ENCODE measurements around the gene ZNF783. TPM values are rescaled to one million over a fixed set of nuclear protein-coding genes. Genes with fewer than 3 reads are reported as not detected.
A peak's percentile ranks its signal among the peaks of the same experiment; 100 is the strongest.

The ZNF783 gene
- polyA plus RNA-seq, 3 donors from 2014 or later: 1.6 to 4.4 (median 3.0) TPM

DNA sequence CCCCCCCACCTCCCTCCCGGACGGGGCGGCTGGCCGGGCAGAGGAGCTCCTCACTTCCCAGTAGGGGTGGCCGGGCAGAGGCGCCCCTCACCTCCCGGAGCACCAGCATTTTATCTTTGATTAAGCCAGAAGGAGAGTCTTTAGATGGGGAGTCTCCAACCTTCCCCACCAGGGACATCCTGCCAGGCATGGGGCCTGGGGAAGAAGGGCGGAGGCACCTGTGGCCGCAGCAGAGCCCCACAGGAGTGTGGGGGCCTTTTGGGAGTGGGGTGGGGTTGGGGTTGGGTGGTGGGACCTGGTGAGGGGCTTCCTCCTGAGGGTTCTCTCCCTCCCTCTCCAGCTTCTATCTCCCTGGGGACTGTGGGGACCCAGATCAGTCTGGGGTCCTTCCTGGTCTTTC is 18.2 kb downstream of the ZNF783 start:
- Mint-ChIP-seq H3K27me3 (ENCODE audit: low read depth in 3 of 3) (peaks cover 0 to 6% (median 4%) of the 10 kb centered on the region in 3 donors), H3K4me1 (peaks cover 10 to 17% of the 10 kb centered on the region in 2 donors), H3K36me3 (peaks cover 9 to 25% (median 11%) of the 10 kb centered on the region in 3 donors), H3K27ac (no peak overlapping the region), H3K4me3 (no peak overlapping the region), H3K9me3 (no peaks in the 10 kb centered on the region)
- no peak for DNase-seq

DNA sequence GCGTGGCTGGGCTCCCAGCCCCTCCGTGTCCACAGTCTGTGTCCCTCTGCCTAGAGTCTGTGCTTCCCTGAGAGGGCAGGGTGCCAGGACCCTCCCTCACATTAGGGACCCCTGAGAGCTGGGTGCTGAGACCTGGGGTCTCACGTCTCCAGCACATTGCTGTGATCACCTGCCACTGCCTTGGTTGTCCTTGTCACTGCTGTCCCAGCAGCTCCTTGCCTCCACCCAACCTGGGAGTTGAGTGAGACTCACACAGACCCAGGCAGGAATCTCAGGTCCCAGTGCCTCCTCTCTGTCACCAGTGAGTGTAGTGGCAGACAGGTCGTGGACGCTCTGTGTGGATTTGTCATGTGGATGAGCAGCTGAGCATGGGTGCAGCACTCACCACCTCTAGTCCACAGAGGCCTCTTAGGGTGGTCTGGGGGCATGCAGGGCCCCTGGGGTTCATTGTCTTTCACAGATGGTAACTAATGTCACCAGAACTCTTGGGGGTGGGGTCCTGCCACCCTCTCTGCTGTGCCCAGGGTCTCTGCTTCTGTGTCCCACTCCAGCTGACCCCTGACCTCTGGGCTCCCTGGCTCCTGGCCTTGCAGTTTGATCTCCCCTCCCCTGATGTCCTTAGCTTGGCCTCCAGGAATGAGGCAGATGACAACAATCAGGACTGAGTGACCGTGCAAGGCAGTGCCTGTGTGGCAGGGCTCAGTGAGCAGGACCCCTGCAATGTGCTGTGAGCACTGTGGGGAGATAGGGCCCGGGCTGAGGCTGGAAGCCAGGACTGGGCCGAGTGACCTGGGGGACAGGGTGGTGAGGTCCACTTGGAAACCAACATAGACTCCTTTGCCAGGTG is 18.9 kb downstream of the ZNF783 start:
- peaks cover 14 to 24% of the 10 kb centered on the region in 2 donors for H3K4me1 Mint-ChIP-seq
- H3K4me3 Mint-ChIP-seq: no peak overlapping the region
- H3K36me3 Mint-ChIP-seq: peaks cover 9 to 24% (median 11%) of the 10 kb centered on the region in 3 donors
- H3K27me3 Mint-ChIP-seq (ENCODE audit: low read depth in 3 of 3): peaks cover 4 to 6% (median 4%) of the 10 kb centered on the region in 3 donors
- no peaks in the 10 kb centered on the region for H3K9me3 Mint-ChIP-seq
- DNase-seq: no peak
- peak overlapping the region in 1 of 6 donors; percentile 28 for H3K27ac Mint-ChIP-seq

DNA sequence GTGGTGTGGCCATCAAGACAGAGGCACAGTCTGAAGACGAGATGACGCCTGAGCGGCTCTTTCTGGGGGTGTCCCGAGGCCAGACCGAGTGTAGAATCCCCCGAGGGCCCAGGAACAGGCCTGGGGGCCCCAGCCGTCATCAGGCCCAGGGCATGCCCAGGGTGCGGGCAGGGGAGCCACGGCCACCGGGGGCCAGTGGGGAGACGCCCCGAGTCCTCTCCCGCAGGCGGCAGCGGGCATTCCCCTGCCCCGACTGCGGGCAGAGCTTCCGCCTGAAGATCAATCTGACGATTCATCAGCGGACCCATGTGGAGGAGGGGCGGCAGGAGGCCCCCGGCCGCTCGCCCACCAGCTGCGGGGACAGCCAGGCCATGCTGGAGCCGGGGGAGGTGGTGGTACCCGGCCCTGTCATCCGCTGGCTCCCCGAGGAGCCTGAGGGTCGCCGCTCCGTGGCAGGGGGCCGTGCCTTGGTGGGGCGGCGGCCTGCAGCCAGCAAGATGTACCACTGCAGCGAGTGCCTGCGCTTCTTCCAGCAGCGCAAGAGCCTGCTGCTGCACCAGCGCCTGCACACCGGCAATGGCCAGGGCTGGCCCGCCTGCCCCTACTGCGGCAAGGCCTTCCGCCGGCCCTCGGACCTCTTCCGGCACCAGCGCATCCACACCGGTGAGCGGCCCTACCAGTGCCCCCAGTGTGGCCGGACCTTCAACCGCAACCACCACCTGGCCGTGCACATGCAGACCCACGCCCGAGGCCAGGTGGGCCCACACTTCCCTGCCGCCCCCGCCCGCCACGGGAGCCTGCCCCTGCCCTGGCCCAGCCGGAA is 19.7 kb downstream of the ZNF783 start:
- peak overlapping the region in 1 of 6 donors; percentile 28 for H3K27ac Mint-ChIP-seq
- no peaks in the 10 kb centered on the region for H3K9me3 Mint-ChIP-seq
- no peak for DNase-seq
- peaks cover 4 to 6% (median 4%) of the 10 kb centered on the region in 3 donors for H3K27me3 Mint-ChIP-seq (ENCODE audit: low read depth in 3 of 3)
- peaks cover 23 to 32% of the 10 kb centered on the region in 2 donors for H3K4me1 Mint-ChIP-seq
- peaks cover 3 to 20% (median 8%) of the 10 kb centered on the region in 3 donors for H3K36me3 Mint-ChIP-seq
- no peak overlapping the region for H3K4me3 Mint-ChIP-seq

DNA sequence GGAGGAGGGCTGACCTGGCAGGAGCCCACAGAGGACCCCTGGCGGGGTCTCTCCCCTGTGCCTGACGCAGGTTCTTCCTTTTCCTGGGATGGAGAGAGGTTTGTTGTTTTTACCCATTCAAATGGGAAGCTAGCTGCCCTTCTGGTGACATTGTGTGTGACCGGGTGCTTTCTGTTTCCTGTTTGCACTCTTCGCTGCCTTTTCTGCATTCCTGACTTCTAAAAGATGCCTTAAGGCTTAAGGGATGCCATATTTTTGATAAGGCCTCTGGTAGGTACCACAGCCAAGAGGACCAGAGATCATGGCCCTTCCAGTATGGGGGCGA is 20.3 kb downstream of the ZNF783 start:
- H3K4me3 Mint-ChIP-seq: no peak overlapping the region
- peaks cover 3 to 18% (median 8%) of the 10 kb centered on the region in 3 donors for H3K36me3 Mint-ChIP-seq
- H3K4me1 Mint-ChIP-seq: peaks cover 28 to 38% of the 10 kb centered on the region in 2 donors
- H3K27me3 Mint-ChIP-seq (ENCODE audit: low read depth in 3 of 3): peaks cover 4 to 6% (median 4%) of the 10 kb centered on the region in 3 donors
- peak overlapping the region in 3 of 6 donors; percentile 12 to 71 (median 55) for H3K27ac Mint-ChIP-seq
- H3K9me3 Mint-ChIP-seq: no peaks in the 10 kb centered on the region
- DNase-seq: no peak

DNA sequence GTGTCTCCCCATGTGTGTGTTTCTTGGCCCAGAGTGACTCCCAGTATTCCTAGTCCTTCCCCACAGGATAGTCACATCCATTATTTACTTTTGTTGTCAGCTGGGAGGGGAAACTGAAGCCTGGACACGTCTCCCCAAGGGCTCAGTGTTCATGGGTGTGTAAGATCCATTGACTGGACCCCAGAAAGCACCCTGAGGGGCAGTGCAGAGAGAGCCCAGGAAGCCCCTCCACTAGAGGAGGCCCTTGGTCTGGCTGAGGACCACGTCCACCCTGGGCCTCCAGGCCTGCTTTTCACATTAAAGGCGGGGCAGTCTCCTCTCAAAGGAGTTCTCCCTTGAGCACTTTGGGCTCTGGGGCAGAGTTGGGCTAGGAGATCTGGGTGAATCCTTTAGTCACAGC is 21.3 kb downstream of the ZNF783 start:
- H3K9me3 Mint-ChIP-seq: no peaks in the 10 kb centered on the region
- DNase-seq: no peak
- peaks cover 31 to 40% of the 10 kb centered on the region in 2 donors for H3K4me1 Mint-ChIP-seq
- no peak overlapping the region for H3K4me3 Mint-ChIP-seq
- peaks cover 3 to 9% (median 3%) of the 10 kb centered on the region in 3 donors for H3K36me3 Mint-ChIP-seq
- H3K27ac Mint-ChIP-seq: peak overlapping the region in 1 of 6 donors; percentile 10
- peaks cover 0 to 6% (median 4%) of the 10 kb centered on the region in 3 donors for H3K27me3 Mint-ChIP-seq (ENCODE audit: low read depth in 3 of 3)

DNA sequence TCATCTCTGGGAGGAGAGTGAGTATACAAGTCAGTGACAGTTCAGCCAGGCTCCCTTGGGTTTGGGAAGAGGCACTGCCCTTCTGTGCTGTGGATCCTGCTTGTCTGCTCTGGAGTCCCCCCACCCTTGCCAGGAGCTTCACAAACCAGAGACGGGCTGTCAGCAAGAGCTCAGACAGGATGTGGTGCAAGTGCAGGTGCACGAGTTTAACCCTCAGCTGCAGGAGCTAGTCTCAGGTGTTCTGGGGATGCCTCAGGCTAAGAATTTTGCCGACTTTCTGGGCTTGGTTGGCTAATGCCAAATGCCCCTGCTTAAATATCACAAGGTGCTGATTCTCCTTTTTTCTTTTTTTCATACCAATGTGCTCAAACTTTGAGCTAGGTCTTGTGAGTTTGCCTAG is 22.3 kb downstream of the ZNF783 start:
- Mint-ChIP-seq H3K27me3 (ENCODE audit: low read depth in 3 of 3) (peaks cover 0 to 6% (median 4%) of the 10 kb centered on the region in 3 donors), H3K4me3 (peak overlapping the region; percentile 79 to 95 (median 89)), H3K4me1 (peaks cover 31 to 40% of the 10 kb centered on the region in 2 donors), H3K9me3 (no peaks in the 10 kb centered on the region), H3K36me3 (peaks cover 0 to 3% (median 3%) of the 10 kb centered on the region in 3 donors), H3K27ac (peak overlapping the region in 4 of 6 donors; percentile 60 to 76 (median 63))
- no peak for DNase-seq

DNA sequence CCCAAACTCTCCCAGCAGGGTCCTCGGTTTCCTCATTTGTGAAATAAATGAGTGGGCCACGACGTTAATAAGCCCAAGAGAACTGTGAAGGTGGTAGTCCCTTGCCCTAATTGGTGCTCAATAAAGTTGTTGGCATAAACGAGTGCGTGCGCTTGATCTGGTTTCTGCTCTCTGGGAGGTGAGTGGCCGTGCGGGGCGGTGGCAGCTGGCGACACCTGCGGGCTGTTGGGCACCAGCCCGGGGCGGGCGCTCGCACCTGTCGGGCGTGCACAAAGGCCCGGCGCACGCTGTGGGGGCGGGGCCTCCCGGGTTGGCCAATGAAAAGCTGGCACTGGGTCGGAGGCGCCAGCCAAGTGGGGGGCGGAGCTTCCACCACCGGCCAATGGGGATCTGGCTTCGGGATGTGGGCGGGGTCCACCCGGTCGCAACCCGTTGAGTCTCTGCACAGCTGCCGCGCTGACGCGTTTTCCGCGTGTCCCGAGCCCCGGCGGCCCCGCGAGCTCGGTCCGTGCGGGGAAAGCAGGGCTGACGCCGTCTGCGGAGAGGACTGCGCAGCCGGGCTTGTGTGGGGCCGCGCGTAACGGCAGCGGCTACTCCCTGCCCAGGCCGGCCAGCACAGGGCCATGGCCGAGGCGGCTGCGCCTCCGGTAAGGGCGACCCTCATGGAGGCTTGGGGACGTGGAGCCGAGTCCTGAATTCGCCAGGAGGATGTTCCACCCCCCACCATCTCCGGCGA is 23.0 kb downstream of the ZNF783 start:
- Mint-ChIP-seq H3K4me3 (peak overlapping the region; percentile 89 to 97 (median 92)), H3K9me3 (no peaks in the 10 kb centered on the region), H3K36me3 (peaks cover 0 to 3% (median 0%) of the 10 kb centered on the region in 3 donors), H3K27ac (peak overlapping the region in 5 of 6 donors; percentile 60 to 76 (median 68)), H3K27me3 (ENCODE audit: low read depth in 3 of 3) (peaks cover 0 to 6% (median 4%) of the 10 kb centered on the region in 3 donors), H3K4me1 (peaks cover 31 to 40% of the 10 kb centered on the region in 2 donors)
- DNase-seq: peak; percentile 97

DNA sequence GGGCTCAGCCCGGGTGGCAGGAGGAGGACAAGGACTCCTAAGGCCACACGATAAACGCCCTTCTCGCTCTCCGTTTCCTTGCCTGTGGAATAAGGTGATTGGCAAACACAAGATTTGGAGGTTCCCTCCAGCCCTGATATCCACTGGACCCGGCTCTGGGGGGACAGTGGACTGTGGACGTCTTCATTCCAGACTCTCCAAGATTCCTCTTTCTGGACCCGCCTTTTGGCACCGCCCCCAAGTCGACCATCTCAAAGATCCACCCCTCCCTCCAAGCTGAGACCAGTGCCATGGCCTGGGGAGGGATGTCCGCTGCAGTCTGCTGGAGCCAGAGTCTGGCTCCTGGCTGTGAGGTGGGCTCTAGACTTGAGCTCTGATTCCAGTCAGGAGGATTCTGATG is 23.6 kb downstream of the ZNF783 start:
- H3K4me1 Mint-ChIP-seq: peaks cover 33 to 43% of the 10 kb centered on the region in 2 donors
- no peaks in the 10 kb centered on the region for H3K9me3 Mint-ChIP-seq
- H3K36me3 Mint-ChIP-seq: peaks cover 0 to 3% (median 0%) of the 10 kb centered on the region in 3 donors
- DNase-seq: no peak
- H3K27me3 Mint-ChIP-seq (ENCODE audit: low read depth in 3 of 3): peaks cover 0 to 6% (median 4%) of the 10 kb centered on the region in 3 donors
- H3K27ac Mint-ChIP-seq: peak overlapping the region; percentile 50 to 91 (median 75)
- peak overlapping the region; percentile 89 to 97 (median 92) for H3K4me3 Mint-ChIP-seq

DNA sequence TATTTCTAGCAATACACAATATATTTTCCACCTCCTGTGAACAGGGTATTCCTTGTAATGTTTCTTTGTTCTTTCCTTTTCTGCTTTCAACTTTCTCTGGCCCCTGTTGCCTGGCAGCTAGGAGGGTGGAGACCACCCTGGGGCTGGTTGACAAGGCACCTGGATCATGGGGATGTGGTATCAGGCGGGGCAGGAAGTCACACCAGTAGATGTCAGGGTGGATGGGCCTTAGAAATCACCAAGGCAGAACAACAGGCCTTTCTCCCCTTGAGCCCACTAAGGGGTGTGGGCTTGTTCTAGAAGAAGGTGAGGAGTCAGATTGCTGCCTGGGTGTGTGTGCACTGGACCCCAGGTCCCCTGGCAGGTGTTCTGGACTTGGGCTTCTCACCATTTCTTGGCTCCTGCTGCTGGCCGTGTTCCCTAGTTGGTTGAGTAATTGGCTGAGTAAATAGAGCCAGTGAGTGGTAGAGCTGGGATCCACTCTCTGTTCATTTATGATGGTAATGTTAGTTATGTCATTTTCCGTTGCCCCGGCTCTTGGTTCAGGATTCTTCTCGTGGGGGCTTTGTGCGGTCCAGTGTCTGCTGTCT is 24.9 kb downstream of the ZNF783 start:
- Mint-ChIP-seq H3K4me3 (peak overlapping the region; percentile 36 to 90 (median 47)), H3K27me3 (ENCODE audit: low read depth in 3 of 3) (peaks cover 0 to 6% (median 4%) of the 10 kb centered on the region in 3 donors), H3K4me1 (peaks cover 44 to 56% of the 10 kb centered on the region in 2 donors), H3K9me3 (no peaks in the 10 kb centered on the region), H3K27ac (peak overlapping the region in 2 of 6 donors; percentile 7 to 46), H3K36me3 (peaks cover 0 to 3% (median 0%) of the 10 kb centered on the region in 3 donors)
- DNase-seq: no peak

DNA sequence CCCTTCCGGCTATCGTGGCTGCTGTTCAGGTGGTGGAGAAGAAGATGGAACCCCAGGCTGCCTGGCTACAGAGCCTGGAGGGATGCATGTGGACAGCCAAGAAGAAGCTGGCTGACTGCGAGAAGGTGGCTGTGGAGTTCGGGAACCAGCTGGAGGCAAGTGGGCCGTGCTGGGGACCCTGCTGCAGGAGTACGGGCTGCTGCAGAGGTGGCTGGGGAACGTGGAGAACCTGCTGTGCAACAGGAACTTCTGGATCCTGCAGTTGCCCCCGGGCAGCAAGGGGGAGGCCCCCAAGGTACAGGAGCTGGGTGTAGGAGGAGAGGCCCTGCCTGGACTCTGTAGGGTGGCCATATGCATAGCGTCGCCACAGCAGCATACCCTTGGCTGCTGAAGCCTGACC is 25.6 kb downstream of the ZNF783 start:
- Mint-ChIP-seq H3K4me1 (peaks cover 44 to 56% of the 10 kb centered on the region in 2 donors), H3K4me3 (no peak overlapping the region), H3K27me3 (ENCODE audit: low read depth in 3 of 3) (peaks cover 0 to 4% (median 3%) of the 10 kb centered on the region in 3 donors), H3K9me3 (no peaks in the 10 kb centered on the region), H3K36me3 (no peaks in the 10 kb centered on the region), H3K27ac (no peak overlapping the region)
- DNase-seq: no peak

DNA sequence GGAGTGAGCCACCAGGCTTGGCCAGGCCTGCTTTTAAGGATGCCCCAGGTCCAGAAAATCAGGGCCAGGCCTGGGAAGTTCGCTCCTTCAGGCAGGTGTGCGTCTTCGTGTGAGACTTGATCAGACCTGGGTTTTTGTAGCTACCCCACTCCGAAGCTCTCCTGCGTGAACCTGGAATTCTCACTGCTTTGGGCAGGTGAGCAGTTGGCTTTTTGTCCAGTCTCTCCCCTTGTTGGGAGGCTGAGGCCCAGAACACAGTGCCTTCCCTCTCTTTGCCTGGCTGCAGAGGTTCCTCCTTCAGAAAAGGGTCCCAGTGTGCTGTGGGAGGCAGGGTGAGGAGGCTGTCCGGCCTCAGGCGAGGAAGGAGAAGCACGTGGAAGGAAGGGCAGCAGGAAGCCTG is 27.3 kb downstream of the ZNF783 start:
- Mint-ChIP-seq H3K4me1 (peaks cover 42 to 51% of the 10 kb centered on the region in 2 donors), H3K9me3 (no peaks in the 10 kb centered on the region), H3K36me3 (peaks cover 0 to 5% (median 0%) of the 10 kb centered on the region in 3 donors), H3K4me3 (no peak overlapping the region), H3K27ac (no peak overlapping the region), H3K27me3 (ENCODE audit: low read depth in 3 of 3) (peaks cover 0 to 4% (median 4%) of the 10 kb centered on the region in 3 donors)
- DNase-seq: no peak

DNA sequence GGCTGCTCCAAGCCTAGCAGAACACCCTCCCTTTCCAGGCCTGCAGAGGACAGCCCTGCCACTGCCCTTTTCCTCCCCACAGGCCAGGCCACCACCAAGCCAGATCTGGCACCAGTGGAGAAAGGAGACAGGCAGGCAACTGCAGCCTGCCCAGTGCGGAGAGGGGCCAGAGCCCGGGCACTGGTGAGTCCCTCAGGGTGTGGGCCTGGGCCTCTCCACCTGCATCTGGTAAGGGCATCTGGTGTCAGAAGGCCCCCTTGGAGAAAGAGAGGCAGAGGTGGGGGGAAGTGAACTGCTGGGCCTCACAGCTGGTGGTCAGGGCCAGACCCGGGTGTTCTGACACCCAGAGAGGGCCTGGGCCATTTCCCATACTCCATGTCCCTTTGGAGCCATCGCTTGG is 27.9 kb downstream of the ZNF783 start:
- Mint-ChIP-seq H3K4me1 (peaks cover 36 to 45% of the 10 kb centered on the region in 2 donors), H3K27me3 (ENCODE audit: low read depth in 3 of 3) (peaks cover 0 to 4% (median 4%) of the 10 kb centered on the region in 3 donors), H3K36me3 (peaks cover 0 to 5% (median 0%) of the 10 kb centered on the region in 3 donors), H3K9me3 (no peaks in the 10 kb centered on the region), H3K4me3 (no peak overlapping the region), H3K27ac (no peak overlapping the region)
- DNase-seq: no peak
